ENCODE data around the gene PPP1R8.
"Not testable (repeated sequence)": the region's sequence is repeated elsewhere in the genome, so short reads cannot be mapped to it uniquely, and the experiment has no call there.

PPP1R8 gene

GRCh38 chr1:27864264-27864895 is 33.8 kb downstream of the PPP1R8 start:
- no peak for TF ChIP-seq CTCF (IDR thresholded peaks at IDR 0.05; ENCODE audit: low read depth, low read length)
- no peaks in the 10 kb centered on the region for H3K9me3 ChIP-seq (ENCODE audit: severe bottlenecking)
- H3K27ac ChIP-seq = no peak overlapping the region

GRCh38 chr1:27865821-27866220 is 35.2 kb downstream of the PPP1R8 start:
- Histone ChIP-seq H3K4me3 (ENCODE audit: low read depth, low read length) (no peak overlapping the region), H3K36me3 (no peaks in the 10 kb centered on the region), H3K27me3 (ENCODE audit: insufficient read depth, low read depth, severe bottlenecking) (no peaks in the 10 kb centered on the region), H3K27ac (no peak overlapping the region), H3K9me3 (ENCODE audit: severe bottlenecking) (no peaks in the 10 kb centered on the region)
- no peak for DNase-seq
- TF ChIP-seq CTCF (IDR thresholded peaks at IDR 0.05; ENCODE audit: low read depth, low read length) = no peak

More at GRCh38 chr1:27864264-27864895, 33.8 kb downstream of the PPP1R8 start:
- Histone ChIP-seq H3K27me3 (ENCODE audit: insufficient read depth, low read depth, severe bottlenecking) (no peaks in the 10 kb centered on the region), H3K36me3 (no peaks in the 10 kb centered on the region), H3K4me3 (ENCODE audit: low read depth, low read length) (no peak overlapping the region)
- no peak for DNase-seq

GRCh38 chr1:27868556-27868931 is 38.0 kb downstream of the PPP1R8 start:
- TF ChIP-seq CTCF (IDR thresholded peaks at IDR 0.05; ENCODE audit: low read depth, low read length) = no peak
- Histone ChIP-seq H3K9me3 (ENCODE audit: severe bottlenecking) (no peaks in the 10 kb centered on the region), H3K27ac (no peak overlapping the region), H3K4me3 (ENCODE audit: low read depth, low read length) (no peak overlapping the region), H3K36me3 (no peaks in the 10 kb centered on the region), H3K27me3 (ENCODE audit: insufficient read depth, low read depth, severe bottlenecking) (no peaks in the 10 kb centered on the region)
- DNase-seq = no peak

GRCh38 chr1:27868932-27869718 is 38.5 kb downstream of the PPP1R8 start:
- Histone ChIP-seq H3K4me3 (ENCODE audit: low read depth, low read length) (no peak overlapping the region), H3K36me3 (no peaks in the 10 kb centered on the region), H3K9me3 (ENCODE audit: severe bottlenecking) (no peaks in the 10 kb centered on the region), H3K27me3 (ENCODE audit: insufficient read depth, low read depth, severe bottlenecking) (no peaks in the 10 kb centered on the region), H3K27ac (no peak overlapping the region)
- no peak for DNase-seq
- TF ChIP-seq CTCF (IDR thresholded peaks at IDR 0.05; ENCODE audit: low read depth, low read length) = no peak

- no peaks in the 10 kb centered on the region for H3K9me3 ChIP-seq (ENCODE audit: severe bottlenecking)
- no peak for DNase-seq
- no peak for TF ChIP-seq CTCF (IDR thresholded peaks at IDR 0.05; ENCODE audit: low read depth, low read length)
- no peaks in the 10 kb centered on the region for H3K36me3 ChIP-seq
- no peak overlapping the region for H3K4me3 ChIP-seq (ENCODE audit: low read depth, low read length)
- H3K27me3 ChIP-seq (ENCODE audit: insufficient read depth, low read depth, severe bottlenecking) = no peaks in the 10 kb centered on the region
- no peak overlapping the region for H3K27ac ChIP-seq
Observed at GRCh38 chr1:27869719-27870085, 39.1 kb downstream of the PPP1R8 start.

- not testable (repeated sequence) for H3K36me3 ChIP-seq; H3K27ac ChIP-seq; H3K4me3 ChIP-seq (ENCODE audit: low read depth, low read length); H3K9me3 ChIP-seq (ENCODE audit: severe bottlenecking); H3K27me3 ChIP-seq (ENCODE audit: insufficient read depth, low read depth, severe bottlenecking); DNase-seq
Observed at GRCh38 chr1:27871076-27871475, 40.5 kb downstream of the PPP1R8 start.

Data from WERI-Rb-1 (cell line).